PFSK-1 (cell line): ENCODE measurements around the gene CDKN1A.

ENCODE experiments used
- POLR2AphosphoS5 ChIP-seq: IDR thresholded peaks from 2 replicates; pipeline ENCODE4 v1.6.1; 2012; ENCODE audit warnings: low read depth, mild to moderate bottlenecking, control low read depth, low read length, moderate library complexity
- TAF1 ChIP-seq: IDR thresholded peaks from 2 replicates; pipeline ENCODE4 v1.6.1; 2012; ENCODE audit warnings: low read length, control low read depth, borderline replicate concordance; ENCODE audit not compliant: insufficient read depth
- TF ChIP-seq, protein P1 (sequence below), 2 experiments: IDR thresholded peaks; 2 replicates each; pipeline versions ENCODE4 v1.6.1 to v1.8.0; 2011 to 2012; ENCODE audit warnings: low read depth in 2 of 2, low read length in 2 of 2, control low read depth in 1 of 2, inconsistent platforms in 1 of 2, mild to moderate bottlenecking in 1 of 2, moderate library complexity in 1 of 2; ENCODE audit not compliant: insufficient read depth in 1 of 2

DNA sequence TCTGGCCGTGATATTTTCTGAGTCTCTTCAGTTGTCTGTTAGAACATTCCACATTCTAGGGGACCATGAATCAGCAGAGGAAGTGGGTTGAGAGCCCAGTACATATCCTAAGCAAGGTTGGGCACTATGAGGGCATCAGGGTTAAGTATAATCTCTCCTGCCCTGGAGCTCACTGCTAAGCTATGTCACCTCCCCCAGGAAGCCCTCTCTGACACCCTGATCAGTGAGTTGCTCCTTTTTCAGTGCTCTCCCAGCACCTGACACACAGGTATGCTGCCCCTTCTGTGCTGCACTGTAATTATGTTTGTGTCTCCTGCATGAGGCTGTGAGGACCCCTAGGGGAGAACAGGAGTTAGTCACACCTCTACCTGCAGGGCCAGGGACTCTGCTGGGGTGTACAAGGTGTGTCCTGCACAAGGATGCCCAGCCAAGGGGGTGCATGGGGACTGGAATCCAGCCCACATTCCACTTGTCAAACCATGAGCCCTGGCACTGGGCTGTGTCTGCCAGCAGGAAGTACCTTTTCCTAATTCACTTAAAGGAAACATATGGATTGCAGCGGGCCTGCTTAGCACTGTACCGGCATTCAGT is 23.0 kb downstream of the CDKN1A start:
- TF ChIP-seq POLR2AphosphoS5 = no peak
- no peak for TF ChIP-seq TAF1
- TF ChIP-seq, protein P1, sequence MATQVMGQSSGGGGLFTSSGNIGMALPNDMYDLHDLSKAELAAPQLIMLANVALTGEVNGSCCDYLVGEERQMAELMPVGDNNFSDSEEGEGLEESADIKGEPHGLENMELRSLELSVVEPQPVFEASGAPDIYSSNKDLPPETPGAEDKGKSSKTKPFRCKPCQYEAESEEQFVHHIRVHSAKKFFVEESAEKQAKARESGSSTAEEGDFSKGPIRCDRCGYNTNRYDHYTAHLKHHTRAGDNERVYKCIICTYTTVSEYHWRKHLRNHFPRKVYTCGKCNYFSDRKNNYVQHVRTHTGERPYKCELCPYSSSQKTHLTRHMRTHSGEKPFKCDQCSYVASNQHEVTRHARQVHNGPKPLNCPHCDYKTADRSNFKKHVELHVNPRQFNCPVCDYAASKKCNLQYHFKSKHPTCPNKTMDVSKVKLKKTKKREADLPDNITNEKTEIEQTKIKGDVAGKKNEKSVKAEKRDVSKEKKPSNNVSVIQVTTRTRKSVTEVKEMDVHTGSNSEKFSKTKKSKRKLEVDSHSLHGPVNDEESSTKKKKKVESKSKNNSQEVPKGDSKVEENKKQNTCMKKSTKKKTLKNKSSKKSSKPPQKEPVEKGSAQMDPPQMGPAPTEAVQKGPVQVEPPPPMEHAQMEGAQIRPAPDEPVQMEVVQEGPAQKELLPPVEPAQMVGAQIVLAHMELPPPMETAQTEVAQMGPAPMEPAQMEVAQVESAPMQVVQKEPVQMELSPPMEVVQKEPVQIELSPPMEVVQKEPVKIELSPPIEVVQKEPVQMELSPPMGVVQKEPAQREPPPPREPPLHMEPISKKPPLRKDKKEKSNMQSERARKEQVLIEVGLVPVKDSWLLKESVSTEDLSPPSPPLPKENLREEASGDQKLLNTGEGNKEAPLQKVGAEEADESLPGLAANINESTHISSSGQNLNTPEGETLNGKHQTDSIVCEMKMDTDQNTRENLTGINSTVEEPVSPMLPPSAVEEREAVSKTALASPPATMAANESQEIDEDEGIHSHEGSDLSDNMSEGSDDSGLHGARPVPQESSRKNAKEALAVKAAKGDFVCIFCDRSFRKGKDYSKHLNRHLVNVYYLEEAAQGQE (IDR thresholded peaks at IDR 0.05; ENCODE audit: insufficient read depth in 1 of 2, low read depth in 2 of 2, low read length in 2 of 2) = no peak
